Osteoblast (primary cell): ENCODE measurements around the gene SLC23A1. TPM values are rescaled to one million over a fixed set of nuclear protein-coding genes. Genes with fewer than 3 reads are reported as not detected.

Source experiments
- DNase-seq: peaks from one replicate; pipeline ENCODE4 v3.0.0; 2011; ENCODE audit warnings: low spot score, mixed read lengths; ENCODE audit not compliant: insufficient read length; ENCODE audit errors: missing footprints
- H2AFZ ChIP-seq: 2 replicates; pipeline ENCODE4 v1.6.0; 2011; ENCODE audit warnings: mild to moderate bottlenecking, low read length
- H3K27ac ChIP-seq: 2 replicates; pipeline ENCODE4 v1.5.1; 2011; ENCODE audit warnings: mild to moderate bottlenecking, low read depth, low read length, moderate library complexity
- H3K27me3 ChIP-seq: 2 replicates; pipeline ENCODE4 v1.6.0; 2012; ENCODE audit warnings: mild to moderate bottlenecking, control low read depth, inconsistent platforms, low read length, moderate library complexity; ENCODE audit not compliant: insufficient read depth
- H3K36me3 ChIP-seq: 2 replicates; pipeline ENCODE4 v1.5.1; 2011; ENCODE audit warnings: mild to moderate bottlenecking, low read length, control low read depth, moderate library complexity; ENCODE audit not compliant: insufficient read depth
- H3K4me1 ChIP-seq: 2 replicates; pipeline ENCODE4 v1.5.1; 2011; ENCODE audit warnings: mild to moderate bottlenecking, low read length, control low read depth, moderate library complexity; ENCODE audit not compliant: insufficient read depth
- H3K4me2 ChIP-seq: 2 replicates; pipeline ENCODE4 v1.6.0; 2011; ENCODE audit warnings: mild to moderate bottlenecking, low read length; ENCODE audit not compliant: insufficient read depth
- H3K4me3 ChIP-seq: fragments of 200-600 bp; sonication (generic); 3 replicates; pipeline ENCODE4 v1.5.1; 2012; ENCODE audit warnings: mild to moderate bottlenecking, low read length, inconsistent platforms; ENCODE audit not compliant: insufficient read depth
- H3K79me2 ChIP-seq: 2 replicates; pipeline ENCODE4 v1.6.0; 2012; ENCODE audit warnings: mild to moderate bottlenecking, low read length, control low read depth, inconsistent platforms; ENCODE audit not compliant: insufficient read depth
- H3K9me3 ChIP-seq: 2 replicates; pipeline ENCODE4 v1.5.1; 2011; ENCODE audit warnings: low read depth, low read length, control low read depth
- H4K20me1 ChIP-seq: 2 replicates; pipeline ENCODE4 v1.6.0; 2012; ENCODE audit warnings: mild to moderate bottlenecking, low read length, control low read depth; ENCODE audit not compliant: insufficient read depth
- total RNA-seq: library from RNA; depleted of rRNA; stranded (reverse); fragments of >200 nt; gene quantifications from 2 replicates; pipeline ENCODE4 v1.2.3, GENCODE V29; 2012
- TF ChIP-seq, protein P1 (sequence below): IDR thresholded peaks from 2 replicates; pipeline ENCODE4 v1.5.1; 2011; ENCODE audit warnings: mild to moderate bottlenecking, low read depth, low read length, moderate library complexity; ENCODE audit errors: extremely low read depth

The SLC23A1 gene
- total RNA-seq, 1 donor: not detected

DNA sequence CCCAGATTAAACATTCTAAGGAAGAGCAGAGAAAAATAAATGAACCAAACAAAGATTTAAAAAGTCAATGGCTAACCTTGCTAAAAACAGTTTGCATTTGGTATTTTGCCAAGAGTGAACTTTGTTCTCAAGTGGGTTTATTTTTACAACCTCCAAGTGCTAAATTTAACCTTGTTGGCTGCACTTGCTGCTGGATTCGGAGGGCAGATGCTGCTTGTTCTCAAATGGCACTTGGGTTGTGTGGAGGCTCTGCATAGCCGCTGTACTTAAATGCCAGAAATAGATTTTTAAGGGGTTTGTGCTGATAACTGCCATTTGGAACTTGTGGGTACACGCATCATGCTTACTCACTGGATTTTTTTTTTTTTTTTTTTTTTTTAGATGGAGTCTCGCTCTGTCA lies 34.1 kb upstream of the SLC23A1 start:
- no peaks in the 10 kb centered on the region for H3K4me1 ChIP-seq
- no peaks in the 10 kb centered on the region for H3K27me3 ChIP-seq
- TF ChIP-seq, protein P1, sequence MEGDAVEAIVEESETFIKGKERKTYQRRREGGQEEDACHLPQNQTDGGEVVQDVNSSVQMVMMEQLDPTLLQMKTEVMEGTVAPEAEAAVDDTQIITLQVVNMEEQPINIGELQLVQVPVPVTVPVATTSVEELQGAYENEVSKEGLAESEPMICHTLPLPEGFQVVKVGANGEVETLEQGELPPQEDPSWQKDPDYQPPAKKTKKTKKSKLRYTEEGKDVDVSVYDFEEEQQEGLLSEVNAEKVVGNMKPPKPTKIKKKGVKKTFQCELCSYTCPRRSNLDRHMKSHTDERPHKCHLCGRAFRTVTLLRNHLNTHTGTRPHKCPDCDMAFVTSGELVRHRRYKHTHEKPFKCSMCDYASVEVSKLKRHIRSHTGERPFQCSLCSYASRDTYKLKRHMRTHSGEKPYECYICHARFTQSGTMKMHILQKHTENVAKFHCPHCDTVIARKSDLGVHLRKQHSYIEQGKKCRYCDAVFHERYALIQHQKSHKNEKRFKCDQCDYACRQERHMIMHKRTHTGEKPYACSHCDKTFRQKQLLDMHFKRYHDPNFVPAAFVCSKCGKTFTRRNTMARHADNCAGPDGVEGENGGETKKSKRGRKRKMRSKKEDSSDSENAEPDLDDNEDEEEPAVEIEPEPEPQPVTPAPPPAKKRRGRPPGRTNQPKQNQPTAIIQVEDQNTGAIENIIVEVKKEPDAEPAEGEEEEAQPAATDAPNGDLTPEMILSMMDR: no peak
- H2AFZ ChIP-seq: no peak overlapping the region
- no peaks in the 10 kb centered on the region for H3K9me3 ChIP-seq
- H4K20me1 ChIP-seq: no peaks in the 10 kb centered on the region
- H3K36me3 ChIP-seq: peaks cover 21% of the 10 kb centered on the region
- no peak overlapping the region for H3K4me2 ChIP-seq
- DNase-seq: no peak
- H3K27ac ChIP-seq: no peak overlapping the region
- no peak overlapping the region for H3K4me3 ChIP-seq
- no peaks in the 10 kb centered on the region for H3K79me2 ChIP-seq

DNA sequence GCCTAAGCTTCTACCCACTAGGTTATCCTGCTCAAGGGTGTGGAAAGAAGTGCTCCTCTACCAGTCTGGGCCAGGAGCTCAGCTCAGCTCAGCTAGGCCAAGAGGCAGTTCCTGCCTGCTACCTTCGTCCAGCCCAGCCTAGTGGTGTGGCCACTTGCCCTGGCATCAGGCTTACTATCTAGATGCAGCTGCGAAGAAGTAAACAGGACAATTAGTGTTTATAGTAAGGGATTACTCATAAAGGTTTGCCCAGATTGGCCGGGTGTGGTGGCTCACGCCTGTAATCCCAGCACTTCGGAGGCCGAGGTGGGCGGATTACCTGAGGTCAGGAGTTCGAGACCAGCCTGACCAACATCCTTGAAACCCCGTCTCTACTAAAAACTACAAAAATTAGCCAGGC lies 33.6 kb upstream of the SLC23A1 start:
- H3K4me2 ChIP-seq: no peak overlapping the region
- H3K9me3 ChIP-seq: no peaks in the 10 kb centered on the region
- H3K79me2 ChIP-seq: no peaks in the 10 kb centered on the region
- no peak overlapping the region for H2AFZ ChIP-seq
- H3K27ac ChIP-seq: no peak overlapping the region
- no peak for DNase-seq
- H3K36me3 ChIP-seq: peaks cover 21% of the 10 kb centered on the region
- no peaks in the 10 kb centered on the region for H4K20me1 ChIP-seq
- H3K4me3 ChIP-seq: no peak overlapping the region
- TF ChIP-seq, protein P1: no peak
- no peaks in the 10 kb centered on the region for H3K4me1 ChIP-seq
- no peaks in the 10 kb centered on the region for H3K27me3 ChIP-seq

DNA sequence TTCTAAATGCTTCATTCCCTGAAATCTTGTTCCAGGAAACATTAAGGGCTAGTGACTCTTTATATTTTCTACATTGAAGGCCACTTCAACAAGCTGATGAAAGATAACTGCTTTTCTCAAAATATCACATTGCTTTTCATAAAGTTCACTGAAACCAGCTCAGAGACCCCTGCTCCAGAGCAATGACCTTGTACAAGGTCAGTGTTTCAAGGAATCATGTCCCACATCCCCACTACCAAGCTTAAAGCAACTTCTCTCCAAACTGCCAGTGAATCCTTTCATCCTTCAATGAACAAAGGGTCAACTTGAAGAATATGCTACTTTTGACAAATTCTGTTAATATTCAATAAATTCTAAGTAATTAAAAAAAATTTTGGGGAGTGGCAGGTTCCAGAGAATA lies 32.8 kb upstream of the SLC23A1 start:
- no peaks in the 10 kb centered on the region for H3K4me1 ChIP-seq
- no peaks in the 10 kb centered on the region for H3K9me3 ChIP-seq
- H3K79me2 ChIP-seq: no peaks in the 10 kb centered on the region
- H3K36me3 ChIP-seq: peaks cover 19% of the 10 kb centered on the region
- no peaks in the 10 kb centered on the region for H4K20me1 ChIP-seq
- no peak overlapping the region for H3K4me3 ChIP-seq
- no peaks in the 10 kb centered on the region for H3K27me3 ChIP-seq
- DNase-seq: peak; percentile 62
- H3K4me2 ChIP-seq: no peak overlapping the region
- H3K27ac ChIP-seq: no peak overlapping the region
- TF ChIP-seq, protein P1: no peak
- no peak overlapping the region for H2AFZ ChIP-seq

DNA sequence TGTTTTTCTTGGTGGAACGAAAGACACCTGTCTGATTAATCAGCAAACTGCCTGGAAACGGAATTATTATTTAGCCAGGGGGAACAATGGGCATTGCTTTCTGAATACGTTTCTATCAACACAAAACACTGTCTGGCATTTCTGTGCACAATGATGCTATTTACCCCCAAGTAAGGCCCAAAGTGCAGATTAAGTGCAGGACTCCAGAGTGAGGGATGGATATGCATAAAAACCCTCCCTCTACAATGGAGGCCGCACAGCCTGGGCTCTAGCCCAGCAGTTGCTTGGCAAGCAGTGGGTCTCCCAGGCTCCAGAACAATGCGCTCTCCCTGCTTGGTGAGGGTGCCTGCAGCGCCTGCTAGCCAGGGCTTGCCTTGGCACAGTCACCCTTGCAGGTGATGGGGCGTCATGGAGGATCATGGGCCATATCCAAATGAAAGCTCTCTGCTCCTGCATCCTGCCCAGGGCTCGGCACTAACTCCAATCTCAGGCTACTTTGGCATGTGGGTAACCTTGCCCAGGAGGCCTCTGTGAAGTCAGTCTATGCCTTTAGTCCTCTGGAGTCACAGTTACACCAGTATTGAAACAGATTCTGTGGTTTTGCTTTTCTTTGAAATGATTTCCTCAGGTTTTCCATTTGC lies 32.2 kb upstream of the SLC23A1 start:
- TF ChIP-seq, protein P1: no peak
- Histone ChIP-seq H4K20me1 (no peaks in the 10 kb centered on the region), H3K27me3 (no peaks in the 10 kb centered on the region), H3K27ac (no peak overlapping the region), H3K9me3 (no peaks in the 10 kb centered on the region), H3K79me2 (no peaks in the 10 kb centered on the region), H2AFZ (no peak overlapping the region), H3K4me1 (no peaks in the 10 kb centered on the region), H3K4me2 (no peak overlapping the region), H3K36me3 (peaks cover 18% of the 10 kb centered on the region), H3K4me3 (no peak overlapping the region)
- DNase-seq: no peak
